K562 (cell line): ENCODE measurements around the gene HSPA1B. TPM values are rescaled to one million over a fixed set of nuclear protein-coding genes. Genes with fewer than 3 reads are reported as not detected.

Experiments
- BCOR ChIP-seq: fragments of 450-650 bp; IDR thresholded peaks from 2 replicates; pipeline ENCODE4 v1.6.1; 2016
- CTBP1 ChIP-seq: fragments of 450-650 bp; IDR thresholded peaks from 2 replicates; pipeline ENCODE4 v1.6.1; 2016; ENCODE audit warnings: borderline replicate concordance
- ELF4 ChIP-seq: fragments of 450-650 bp; formaldehyde crosslinking; IDR thresholded peaks from 2 replicates; pipeline ENCODE4 v1.4.0; 2022; ENCODE audit warnings: missing genetic modification characterization
- FOXM1 ChIP-seq, 2 experiments: fragments of 450-650 bp in 1 of 2; sonication (generic) in 1 of 2; formaldehyde crosslinking in 1 of 2; IDR thresholded peaks; 2 replicates each; pipeline versions ENCODE4 v1.6.1 to v1.9.0; 2017 to 2022; ENCODE audit warnings: low read depth in 2 of 2, mild to moderate bottlenecking in 2 of 2, missing genetic modification reagents in 1 of 2, moderate library complexity in 1 of 2
- HCFC1 ChIP-seq: IDR thresholded peaks from 2 replicates; pipeline ENCODE4 v1.6.1; 2012; ENCODE audit warnings: low read depth, low read length, improper control_type of control experiment
- HDAC3 ChIP-seq: fragments of 450-650 bp; IDR thresholded peaks from 2 replicates; pipeline ENCODE4 v1.6.1; 2018; ENCODE audit warnings: borderline replicate concordance, mild to moderate bottlenecking, moderate library complexity; ENCODE audit not compliant: partially characterized antibody
- PHF21A ChIP-seq: fragments of 450-650 bp; IDR thresholded peaks from 2 replicates; pipeline ENCODE4 v1.6.1; 2017; ENCODE audit warnings: low read depth, borderline replicate concordance
- RBM14 ChIP-seq: fragments of 200-400 bp; formaldehyde crosslinking; IDR thresholded peaks from 2 replicates; pipeline ENCODE4 v1.6.1; 2018; ENCODE audit warnings: low read depth, mild to moderate bottlenecking, low read length, moderate library complexity, borderline replicate concordance; ENCODE audit not compliant: insufficient read depth
- RBM25 ChIP-seq: fragments of 200-400 bp; formaldehyde crosslinking; IDR thresholded peaks from 2 replicates; pipeline ENCODE4 v1.6.1; 2018; ENCODE audit warnings: low read length, low read depth, moderate library complexity; ENCODE audit not compliant: severe bottlenecking
- WHSC1 ChIP-seq: IDR thresholded peaks from one replicate; pipeline ENCODE4 v1.6.1; 2012; ENCODE audit warnings: low read length, control low read depth, inconsistent platforms
- ZFX ChIP-seq: sonication (generic); formaldehyde crosslinking; IDR thresholded peaks from 2 replicates; pipeline ENCODE4 v1.8.0; 2022; ENCODE audit warnings: mild to moderate bottlenecking, missing genetic modification reagents, moderate library complexity
- ZKSCAN1 ChIP-seq: fragments of 150-350 bp; IDR thresholded peaks from 2 replicates; pipeline ENCODE4 v1.6.1; 2016; ENCODE audit warnings: low read depth, low read length
- ZNF316 ChIP-seq: fragments of 450-650 bp; IDR thresholded peaks from 2 replicates; pipeline ENCODE4 v1.6.1; 2016
- polyA plus RNA-seq, 8 experiments: library from polyadenylated mRNA; depleted of rRNA in 4 of 8; stranded (reverse) in 5 of 8; unstranded in 3 of 8; fragments of >200 nt; fragmentation: Nextera tagmentation in 2 of 8; fragmentation: Illumina TruSeq in 1 of 8; extraction: Ambion mirVana in 2 of 8; extraction: Trizol in 1 of 8; gene quantifications; 2 replicates each; pipeline versions ENCODE4 v1.2.1 to v1.2.3, GENCODE V29; 2011 to 2014; ENCODE audit warnings: inconsistent platforms in 1 of 8, missing spikeins in 1 of 8
- total RNA-seq, 7 experiments: library from RNA; depleted of rRNA in 6 of 7; stranded (reverse); fragments of >200 nt in 6 of 7; fragmentation: Illumina TruSeq in 2 of 7; extraction: Trizol in 2 of 7; gene quantifications; 2 replicates each; pipeline versions ENCODE4 v1.2.1 to v1.2.3, GENCODE V29; 2011 to 2021; ENCODE audit warnings: low replicate concordance in 1 of 7
- TF ChIP-seq, protein P1 (sequence below): fragments of 250-450 bp; sonication (Bioruptor Pico); IDR thresholded peaks from 2 replicates; pipeline ENCODE4 v1.4.0; 2020
- TF ChIP-seq, protein P2 (sequence below): sonication (generic); formaldehyde crosslinking; IDR thresholded peaks from 2 replicates; pipeline ENCODE4 v1.8.1; 2023; ENCODE audit warnings: mild to moderate bottlenecking, missing genetic modification reagents
- TF ChIP-seq, protein P3 (sequence below): fragments of 450-650 bp; IDR thresholded peaks from 2 replicates; pipeline ENCODE4 v1.6.1; 2016; ENCODE audit warnings: borderline replicate concordance
- TF ChIP-seq, protein P4 (sequence below): fragments of 450-650 bp; formaldehyde crosslinking; IDR thresholded peaks from 2 replicates; pipeline ENCODE4 v1.4.0; 2020; ENCODE audit warnings: mild to moderate bottlenecking

HSPA1B gene
- total and polyA plus RNA-seq, 9 of the 15 experiments (the other 6 are each of a cell fraction or from before 2014, with no cell fraction given): 0.27 to 227 (median 51.2) TPM

DNA sequence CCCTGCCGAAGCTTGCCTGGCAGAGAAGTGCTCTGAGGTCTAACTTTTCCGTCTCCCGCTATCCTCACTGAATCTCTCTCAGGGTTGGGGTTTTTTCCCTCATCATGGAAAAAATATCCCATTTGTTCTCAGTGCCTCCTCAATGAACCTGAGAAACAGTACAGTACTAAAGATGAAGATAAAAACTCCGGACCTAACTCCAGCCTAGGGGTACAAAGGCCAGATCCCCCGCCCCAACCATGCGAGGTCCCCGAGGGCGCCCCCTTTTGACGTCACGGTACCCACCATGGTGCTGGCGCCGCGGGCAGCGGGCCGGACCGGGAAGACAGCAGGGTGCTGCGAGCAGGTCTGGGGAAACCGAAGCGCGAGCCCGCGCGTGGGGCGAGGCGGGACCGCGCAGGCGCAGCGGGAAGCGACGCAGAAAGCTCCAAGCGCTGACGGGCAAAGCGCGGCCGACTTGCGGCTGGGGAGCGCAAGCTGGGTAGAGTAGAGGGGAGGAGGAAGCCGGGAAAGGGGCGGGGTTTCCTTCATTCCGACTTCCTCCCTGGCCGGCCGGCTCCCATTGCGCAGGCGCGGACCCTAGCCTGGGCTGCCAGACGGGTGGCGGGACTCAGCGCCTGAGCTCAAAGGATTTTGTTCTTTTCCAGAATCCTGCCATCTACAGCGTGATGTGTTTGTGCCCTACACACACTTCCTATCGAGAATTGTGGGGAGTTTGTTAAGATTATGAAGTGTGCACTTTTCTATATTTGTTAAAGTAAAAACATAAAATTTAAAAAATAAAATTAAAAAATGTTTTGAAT lies 20.9 kb upstream of the HSPA1B start, which contains the start of gene LSM2 (continued):
- TF ChIP-seq, protein P1, sequence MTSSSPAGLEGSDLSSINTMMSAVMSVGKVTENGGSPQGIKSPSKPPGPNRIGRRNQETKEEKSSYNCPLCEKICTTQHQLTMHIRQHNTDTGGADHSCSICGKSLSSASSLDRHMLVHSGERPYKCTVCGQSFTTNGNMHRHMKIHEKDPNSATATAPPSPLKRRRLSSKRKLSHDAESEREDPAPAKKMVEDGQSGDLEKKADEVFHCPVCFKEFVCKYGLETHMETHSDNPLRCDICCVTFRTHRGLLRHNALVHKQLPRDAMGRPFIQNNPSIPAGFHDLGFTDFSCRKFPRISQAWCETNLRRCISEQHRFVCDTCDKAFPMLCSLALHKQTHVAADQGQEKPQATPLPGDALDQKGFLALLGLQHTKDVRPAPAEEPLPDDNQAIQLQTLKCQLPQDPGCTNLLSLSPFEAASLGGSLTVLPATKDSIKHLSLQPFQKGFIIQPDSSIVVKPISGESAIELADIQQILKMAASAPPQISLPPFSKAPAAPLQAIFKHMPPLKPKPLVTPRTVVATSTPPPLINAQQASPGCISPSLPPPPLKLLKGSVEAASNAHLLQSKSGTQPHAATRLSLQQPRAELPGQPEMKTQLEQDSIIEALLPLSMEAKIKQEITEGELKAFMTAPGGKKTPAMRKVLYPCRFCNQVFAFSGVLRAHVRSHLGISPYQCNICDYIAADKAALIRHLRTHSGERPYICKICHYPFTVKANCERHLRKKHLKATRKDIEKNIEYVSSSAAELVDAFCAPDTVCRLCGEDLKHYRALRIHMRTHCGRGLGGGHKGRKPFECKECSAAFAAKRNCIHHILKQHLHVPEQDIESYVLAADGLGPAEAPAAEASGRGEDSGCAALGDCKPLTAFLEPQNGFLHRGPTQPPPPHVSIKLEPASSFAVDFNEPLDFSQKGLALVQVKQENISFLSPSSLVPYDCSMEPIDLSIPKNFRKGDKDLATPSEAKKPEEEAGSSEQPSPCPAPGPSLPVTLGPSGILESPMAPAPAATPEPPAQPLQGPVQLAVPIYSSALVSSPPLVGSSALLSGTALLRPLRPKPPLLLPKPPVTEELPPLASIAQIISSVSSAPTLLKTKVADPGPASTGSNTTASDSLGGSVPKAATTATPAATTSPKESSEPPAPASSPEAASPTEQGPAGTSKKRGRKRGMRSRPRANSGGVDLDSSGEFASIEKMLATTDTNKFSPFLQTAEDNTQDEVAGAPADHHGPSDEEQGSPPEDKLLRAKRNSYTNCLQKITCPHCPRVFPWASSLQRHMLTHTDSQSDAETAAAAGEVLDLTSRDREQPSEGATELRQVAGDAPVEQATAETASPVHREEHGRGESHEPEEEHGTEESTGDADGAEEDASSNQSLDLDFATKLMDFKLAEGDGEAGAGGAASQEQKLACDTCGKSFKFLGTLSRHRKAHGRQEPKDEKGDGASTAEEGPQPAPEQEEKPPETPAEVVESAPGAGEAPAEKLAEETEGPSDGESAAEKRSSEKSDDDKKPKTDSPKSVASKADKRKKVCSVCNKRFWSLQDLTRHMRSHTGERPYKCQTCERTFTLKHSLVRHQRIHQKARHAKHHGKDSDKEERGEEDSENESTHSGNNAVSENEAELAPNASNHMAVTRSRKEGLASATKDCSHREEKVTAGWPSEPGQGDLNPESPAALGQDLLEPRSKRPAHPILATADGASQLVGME (CRISPR knock-in tag): no peak
- TF ChIP-seq ELF4 (no peak; the same call in 1 of the 2 replicates), ZKSCAN1 (peak; percentile 53), CTBP1 (peak; percentile 98), HCFC1 (peak; percentile 69), HDAC3 (no peak), RBM14 (peak; percentile 95; the same call in 1 of the 2 replicates), RBM25 (no peak), PHF21A (peak; percentile 93), BCOR (peak; percentile 77), ZNF316 (0 out of 2 replicates have a peak, but pooled peaks have one; percentile 19), WHSC1 (no peak), FOXM1 (IDR thresholded peaks at IDR 0.05; ENCODE audit: low read depth) (no peak), FOXM1 (CRISPR knock-in tag; IDR thresholded peaks at IDR 0.05; ENCODE audit: low read depth) (peak; percentile 49; the same call in 1 of the 2 replicates), ZFX (CRISPR knock-in tag) (peak; percentile 99)
- TF ChIP-seq, protein P2, sequence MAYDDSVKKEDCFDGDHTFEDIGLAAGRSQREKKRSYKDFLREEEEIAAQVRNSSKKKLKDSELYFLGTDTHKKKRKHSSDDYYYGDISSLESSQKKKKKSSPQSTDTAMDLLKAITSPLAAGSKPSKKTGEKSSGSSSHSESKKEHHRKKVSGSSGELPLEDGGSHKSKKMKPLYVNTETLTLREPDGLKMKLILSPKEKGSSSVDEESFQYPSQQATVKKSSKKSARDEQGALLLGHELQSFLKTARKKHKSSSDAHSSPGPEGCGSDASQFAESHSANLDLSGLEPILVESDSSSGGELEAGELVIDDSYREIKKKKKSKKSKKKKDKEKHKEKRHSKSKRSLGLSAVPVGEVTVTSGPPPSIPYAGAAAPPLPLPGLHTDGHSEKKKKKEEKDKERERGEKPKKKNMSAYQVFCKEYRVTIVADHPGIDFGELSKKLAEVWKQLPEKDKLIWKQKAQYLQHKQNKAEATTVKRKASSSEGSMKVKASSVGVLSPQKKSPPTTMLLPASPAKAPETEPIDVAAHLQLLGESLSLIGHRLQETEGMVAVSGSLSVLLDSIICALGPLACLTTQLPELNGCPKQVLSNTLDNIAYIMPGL: peak; percentile 98
- TF ChIP-seq, protein P3, sequence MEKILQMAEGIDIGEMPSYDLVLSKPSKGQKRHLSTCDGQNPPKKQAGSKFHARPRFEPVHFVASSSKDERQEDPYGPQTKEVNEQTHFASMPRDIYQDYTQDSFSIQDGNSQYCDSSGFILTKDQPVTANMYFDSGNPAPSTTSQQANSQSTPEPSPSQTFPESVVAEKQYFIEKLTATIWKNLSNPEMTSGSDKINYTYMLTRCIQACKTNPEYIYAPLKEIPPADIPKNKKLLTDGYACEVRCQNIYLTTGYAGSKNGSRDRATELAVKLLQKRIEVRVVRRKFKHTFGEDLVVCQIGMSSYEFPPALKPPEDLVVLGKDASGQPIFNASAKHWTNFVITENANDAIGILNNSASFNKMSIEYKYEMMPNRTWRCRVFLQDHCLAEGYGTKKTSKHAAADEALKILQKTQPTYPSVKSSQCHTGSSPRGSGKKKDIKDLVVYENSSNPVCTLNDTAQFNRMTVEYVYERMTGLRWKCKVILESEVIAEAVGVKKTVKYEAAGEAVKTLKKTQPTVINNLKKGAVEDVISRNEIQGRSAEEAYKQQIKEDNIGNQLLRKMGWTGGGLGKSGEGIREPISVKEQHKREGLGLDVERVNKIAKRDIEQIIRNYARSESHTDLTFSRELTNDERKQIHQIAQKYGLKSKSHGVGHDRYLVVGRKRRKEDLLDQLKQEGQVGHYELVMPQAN: peak; percentile 95
- TF ChIP-seq, protein P4, sequence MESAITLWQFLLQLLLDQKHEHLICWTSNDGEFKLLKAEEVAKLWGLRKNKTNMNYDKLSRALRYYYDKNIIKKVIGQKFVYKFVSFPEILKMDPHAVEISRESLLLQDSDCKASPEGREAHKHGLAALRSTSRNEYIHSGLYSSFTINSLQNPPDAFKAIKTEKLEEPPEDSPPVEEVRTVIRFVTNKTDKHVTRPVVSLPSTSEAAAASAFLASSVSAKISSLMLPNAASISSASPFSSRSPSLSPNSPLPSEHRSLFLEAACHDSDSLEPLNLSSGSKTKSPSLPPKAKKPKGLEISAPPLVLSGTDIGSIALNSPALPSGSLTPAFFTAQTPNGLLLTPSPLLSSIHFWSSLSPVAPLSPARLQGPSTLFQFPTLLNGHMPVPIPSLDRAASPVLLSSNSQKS: peak; percentile 71; the same call in 1 of the 2 replicates
